Natural killer cell (primary cell): Measurements from ENCODE around the gene CRIP1. TPM values are rescaled to one million over a fixed set of nuclear protein-coding genes. Genes with fewer than 3 reads are reported as not detected.

ENCODE experiments used
- ATAC-seq, 3 donors: fragments of 150-1000 bp in 2 of 3; fragments of 200-7000 bp in 1 of 3; cut with Tn5 transposase; 1 replicate in 1 of 3; 2 replicates in 2 of 3; pipeline ENCODE4 v1.10.0; 2021; ENCODE audit warnings: mild to moderate bottlenecking in 2 of 3, moderate library complexity in 2 of 3
- DNase-seq, 2 donors: peaks; one replicate each; pipeline versions ENCODE4 v3.0.0 to v3.0.0-alpha.2; 2013 to 2021; ENCODE audit warnings: mixed read lengths in 1 of 2
- H3K27ac ChIP-seq: one replicate; pipeline ENCODE4 v1.5.1; 2013; ENCODE audit warnings: mild to moderate bottlenecking, low read length
- H3K27me3 ChIP-seq: one replicate; pipeline ENCODE4 v1.6.1; 2013; ENCODE audit warnings: low read length; ENCODE audit not compliant: control insufficient read depth, insufficient read depth
- H3K36me3 ChIP-seq: one replicate; pipeline ENCODE4 v1.6.1; 2013; ENCODE audit warnings: low read length; ENCODE audit not compliant: control insufficient read depth, insufficient read depth
- H3K4me1 ChIP-seq: one replicate; pipeline ENCODE4 v1.6.1; 2013; ENCODE audit warnings: low read length; ENCODE audit not compliant: control insufficient read depth, insufficient read depth
- H3K4me3 ChIP-seq: one replicate; pipeline ENCODE4 v1.5.1; 2013; ENCODE audit warnings: low read length
- H3K9me3 ChIP-seq: one replicate; pipeline ENCODE4 v1.6.1; 2013; ENCODE audit warnings: low read length; ENCODE audit not compliant: control insufficient read depth, insufficient read depth
- H3K27ac Mint-ChIP-seq, 2 donors: one replicate each; pipeline ENCODE4 v1.8.0; 2022; ENCODE audit warnings: mild to moderate bottlenecking in 2 of 2, mixed read lengths in 2 of 2, moderate library complexity in 1 of 2
- H3K27me3 Mint-ChIP-seq, 2 donors: one replicate each; pipeline ENCODE4 v1.8.0; 2022; ENCODE audit warnings: low read depth in 2 of 2, mixed read lengths in 2 of 2
- H3K36me3 Mint-ChIP-seq: one replicate; pipeline ENCODE4 v1.8.0; 2022; ENCODE audit warnings: mixed read lengths
- H3K4me1 Mint-ChIP-seq, 2 donors: one replicate each; pipeline ENCODE4 v1.8.0; 2022; ENCODE audit warnings: mixed read lengths in 2 of 2
- H3K4me3 Mint-ChIP-seq: one replicate; pipeline ENCODE4 v1.8.0; 2022; ENCODE audit warnings: mild to moderate bottlenecking, moderate library complexity, mixed read lengths
- H3K9me3 Mint-ChIP-seq, 2 donors: one replicate each; pipeline ENCODE4 v1.8.0; 2022; ENCODE audit warnings: mixed read lengths in 2 of 2
- WGBS: methylation state at CpG from one replicate; pipeline ENCODE4 v1.1.7; 2013; ENCODE audit warnings: missing lambda C conversion rate; ENCODE audit not compliant: insufficient coverage; 5-methylcytosine and 5-hydroxymethylcytosine counted together
- intact Hi-C: fragments of 100-400 bp; cut with micrococcal nuclease; formaldehyde crosslinking; loops from one replicate; pipeline ENCODE4 v1.14.2; 2022
- total RNA-seq, 4 donors: library from RNA; stranded (reverse); fragments of 120-200 nt in 1 of 4; gene quantifications; one replicate each; pipeline versions ENCODE4 v1.2.3 to v1.2.4, GENCODE V29; 2013 to 2022
- TF ChIP-seq, protein P1 (sequence below): fragments of 200-600 bp; IDR thresholded peaks from one replicate; pipeline ENCODE4 v1.8.0; 2022; ENCODE audit warnings: antibody characterized with exemption

The CRIP1 gene
- total RNA-seq, 3 donors from 2014 or later (not counting 1 experiment from before 2014, with no cell fraction given), result 276 to 334 (median 290) TPM

DNA sequence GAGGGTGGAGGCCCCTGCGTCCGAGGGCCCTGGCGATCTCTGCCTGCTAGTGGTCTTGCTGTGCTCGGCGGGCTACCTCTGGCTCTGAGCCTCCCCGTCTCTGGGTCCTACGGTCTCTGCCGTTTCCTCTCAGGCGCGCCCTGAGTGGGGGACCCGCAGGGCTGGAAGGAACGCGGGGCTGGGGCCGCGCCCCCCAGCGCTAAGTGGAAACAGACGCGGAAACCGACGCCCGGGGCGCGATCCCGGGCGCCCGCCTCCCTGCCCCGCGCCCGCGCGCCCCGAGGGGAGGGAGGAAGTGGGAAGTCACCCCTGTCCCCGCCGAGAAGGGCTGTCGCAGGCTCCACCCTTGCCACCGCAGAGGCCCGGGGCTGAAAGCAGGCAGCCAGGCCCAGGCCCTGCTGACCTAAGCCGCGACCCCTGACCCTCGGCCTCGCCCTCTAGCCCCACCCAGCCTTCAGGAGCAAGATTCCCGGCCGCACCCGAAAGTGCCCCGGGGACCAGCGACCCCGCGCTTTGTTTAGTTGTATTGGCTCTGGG is 831 bp downstream of the CRIP1 start:
- DNase-seq (peak; percentile 76 to 89), ATAC-seq (peak in 2 of 3 donors; percentile 4)
- Mint-ChIP-seq H3K27ac (peak overlapping the region; percentile 94 to 100), H3K36me3 (no peaks in the 10 kb centered on the region), H3K4me1 (peaks cover 25 to 73% of the 10 kb centered on the region in 2 donors), H3K4me3 (peak overlapping the region; percentile 91), H3K9me3 (no peaks in the 10 kb centered on the region), H3K27me3 (no peaks in the 10 kb centered on the region)
- Histone ChIP-seq H3K27me3 (no peaks in the 10 kb centered on the region), H3K9me3 (no peaks in the 10 kb centered on the region), H3K27ac (peak overlapping the region; percentile 98), H3K4me1 (peaks cover 82% of the 10 kb centered on the region), H3K36me3 (peaks cover 6% of the 10 kb centered on the region), H3K4me3 (peak overlapping the region; percentile 92)
- TF ChIP-seq, protein P1, sequence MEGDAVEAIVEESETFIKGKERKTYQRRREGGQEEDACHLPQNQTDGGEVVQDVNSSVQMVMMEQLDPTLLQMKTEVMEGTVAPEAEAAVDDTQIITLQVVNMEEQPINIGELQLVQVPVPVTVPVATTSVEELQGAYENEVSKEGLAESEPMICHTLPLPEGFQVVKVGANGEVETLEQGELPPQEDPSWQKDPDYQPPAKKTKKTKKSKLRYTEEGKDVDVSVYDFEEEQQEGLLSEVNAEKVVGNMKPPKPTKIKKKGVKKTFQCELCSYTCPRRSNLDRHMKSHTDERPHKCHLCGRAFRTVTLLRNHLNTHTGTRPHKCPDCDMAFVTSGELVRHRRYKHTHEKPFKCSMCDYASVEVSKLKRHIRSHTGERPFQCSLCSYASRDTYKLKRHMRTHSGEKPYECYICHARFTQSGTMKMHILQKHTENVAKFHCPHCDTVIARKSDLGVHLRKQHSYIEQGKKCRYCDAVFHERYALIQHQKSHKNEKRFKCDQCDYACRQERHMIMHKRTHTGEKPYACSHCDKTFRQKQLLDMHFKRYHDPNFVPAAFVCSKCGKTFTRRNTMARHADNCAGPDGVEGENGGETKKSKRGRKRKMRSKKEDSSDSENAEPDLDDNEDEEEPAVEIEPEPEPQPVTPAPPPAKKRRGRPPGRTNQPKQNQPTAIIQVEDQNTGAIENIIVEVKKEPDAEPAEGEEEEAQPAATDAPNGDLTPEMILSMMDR, result no peak
- under 1% methylated on average over 48 of the region's 48 CpGs for WGBS
- intact Hi-C loops, result no loop called here

DNA sequence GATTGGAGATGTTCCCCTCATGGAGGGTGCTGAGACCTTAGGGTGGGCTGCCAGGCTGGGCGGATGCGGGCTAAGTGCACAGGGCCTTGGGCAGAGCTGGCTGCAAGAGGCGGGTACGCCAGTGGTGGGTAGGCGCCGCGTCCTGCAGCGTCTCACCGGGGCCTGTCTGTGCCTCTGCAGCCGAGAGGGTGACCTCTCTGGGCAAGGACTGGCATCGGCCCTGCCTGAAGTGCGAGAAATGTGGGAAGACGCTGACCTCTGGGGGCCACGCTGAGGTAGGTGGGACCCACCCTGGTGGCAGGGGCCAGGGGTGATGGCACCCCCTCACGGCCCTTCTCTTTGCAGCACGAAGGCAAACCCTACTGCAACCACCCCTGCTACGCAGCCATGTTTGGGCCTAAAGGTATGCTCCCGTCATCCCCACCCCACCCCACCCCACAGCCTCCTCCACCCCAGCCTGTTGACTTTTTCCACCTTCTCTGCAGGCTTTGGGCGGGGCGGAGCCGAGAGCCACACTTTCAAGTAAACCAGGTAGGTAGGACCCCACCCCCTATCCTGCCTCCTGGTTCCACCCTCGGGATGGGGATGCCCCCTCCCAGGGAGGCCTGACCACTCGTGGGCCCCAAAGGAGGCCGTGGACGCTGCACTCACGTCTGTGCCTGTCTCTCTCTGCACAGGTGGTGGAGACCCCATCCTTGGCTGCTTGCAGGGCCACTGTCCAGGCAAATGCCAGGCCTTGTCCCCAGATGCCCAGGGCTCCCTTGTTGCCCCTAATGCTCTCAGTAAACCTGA is 1.5 kb downstream of the CRIP1 start:
- Mint-ChIP-seq H3K27me3 (no peaks in the 10 kb centered on the region), H3K4me3 (peak overlapping the region; percentile 91), H3K4me1 (peaks cover 25 to 67% of the 10 kb centered on the region in 2 donors), H3K27ac (peak overlapping the region; percentile 94 to 100), H3K9me3 (no peaks in the 10 kb centered on the region), H3K36me3 (no peaks in the 10 kb centered on the region)
- H3K27me3 ChIP-seq, result no peaks in the 10 kb centered on the region
- no peak for ATAC-seq
- H3K9me3 ChIP-seq, result no peaks in the 10 kb centered on the region
- intact Hi-C loops, result no loop called here
- peaks cover 75% of the 10 kb centered on the region for H3K4me1 ChIP-seq
- WGBS, result 34% methylated on average over 26 of the region's 26 CpGs
- H3K27ac ChIP-seq, result peak overlapping the region; percentile 98
- TF ChIP-seq, protein P1, result no peak
- H3K4me3 ChIP-seq, result peak overlapping the region; percentile 92
- peak in 1 of 2 donors; percentile 57 for DNase-seq
- peaks cover 6% of the 10 kb centered on the region for H3K36me3 ChIP-seq

DNA sequence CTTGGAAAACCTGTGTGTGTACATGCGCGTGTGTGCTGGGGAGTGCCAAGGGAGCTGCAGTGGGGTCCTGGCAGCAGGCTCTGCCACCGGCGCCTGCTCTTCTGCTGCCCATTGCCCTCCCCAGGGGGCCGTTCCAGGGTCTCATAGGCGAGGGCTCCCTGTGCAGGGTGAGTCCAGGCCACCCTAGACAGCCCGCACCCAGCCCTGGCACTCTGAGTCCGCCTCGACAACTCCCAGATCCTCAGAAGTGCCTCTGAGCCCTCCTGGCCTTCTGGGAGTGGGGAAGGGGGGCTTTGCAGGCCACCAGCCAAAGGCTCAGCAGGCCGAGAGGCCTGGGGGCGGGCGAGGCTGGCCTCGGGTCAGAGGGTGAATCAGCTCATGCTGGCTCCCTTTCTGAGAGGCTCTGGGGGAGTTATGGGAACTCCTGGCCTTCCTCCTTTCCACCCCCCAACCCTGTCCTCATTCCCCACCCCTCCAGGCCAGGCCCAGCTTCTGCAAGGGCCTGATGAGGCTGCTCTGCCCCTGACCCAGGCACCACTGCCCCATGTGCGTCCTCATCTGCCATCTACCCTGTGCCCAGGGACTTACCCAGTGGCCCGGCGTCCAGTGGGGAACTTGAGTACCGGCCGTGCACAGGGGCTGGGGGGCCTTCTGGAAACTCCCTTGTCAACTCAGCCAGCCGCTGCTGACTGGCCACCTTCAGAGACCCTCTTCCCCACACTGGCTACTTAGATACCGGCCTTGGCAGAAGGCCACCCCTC is 2.3 kb downstream of the CRIP1 start:
- Histone ChIP-seq H3K9me3 (no peaks in the 10 kb centered on the region), H3K27ac (peak overlapping the region; percentile 98), H3K4me1 (peaks cover 68% of the 10 kb centered on the region), H3K36me3 (peaks cover 9% of the 10 kb centered on the region), H3K4me3 (peak overlapping the region; percentile 92), H3K27me3 (no peaks in the 10 kb centered on the region)
- Mint-ChIP-seq H3K9me3 (no peaks in the 10 kb centered on the region), H3K36me3 (no peaks in the 10 kb centered on the region), H3K4me1 (peaks cover 25 to 66% of the 10 kb centered on the region in 2 donors), H3K27me3 (no peaks in the 10 kb centered on the region), H3K27ac (peak overlapping the region; percentile 94 to 100), H3K4me3 (peak overlapping the region; percentile 91)
- TF ChIP-seq, protein P1, result no peak
- WGBS, result 78% methylated on average over 20 of the region's 20 CpGs
- intact Hi-C loops, result loop anchor here (1.0 kb wide), 1 partner anchor 118 kb away; no protein-coding TSS in a partner anchor
- no peak for ATAC-seq
- DNase-seq, result peak in 1 of 2 donors; percentile 29
